ENCODE data around the gene CHD2.

DNA sequence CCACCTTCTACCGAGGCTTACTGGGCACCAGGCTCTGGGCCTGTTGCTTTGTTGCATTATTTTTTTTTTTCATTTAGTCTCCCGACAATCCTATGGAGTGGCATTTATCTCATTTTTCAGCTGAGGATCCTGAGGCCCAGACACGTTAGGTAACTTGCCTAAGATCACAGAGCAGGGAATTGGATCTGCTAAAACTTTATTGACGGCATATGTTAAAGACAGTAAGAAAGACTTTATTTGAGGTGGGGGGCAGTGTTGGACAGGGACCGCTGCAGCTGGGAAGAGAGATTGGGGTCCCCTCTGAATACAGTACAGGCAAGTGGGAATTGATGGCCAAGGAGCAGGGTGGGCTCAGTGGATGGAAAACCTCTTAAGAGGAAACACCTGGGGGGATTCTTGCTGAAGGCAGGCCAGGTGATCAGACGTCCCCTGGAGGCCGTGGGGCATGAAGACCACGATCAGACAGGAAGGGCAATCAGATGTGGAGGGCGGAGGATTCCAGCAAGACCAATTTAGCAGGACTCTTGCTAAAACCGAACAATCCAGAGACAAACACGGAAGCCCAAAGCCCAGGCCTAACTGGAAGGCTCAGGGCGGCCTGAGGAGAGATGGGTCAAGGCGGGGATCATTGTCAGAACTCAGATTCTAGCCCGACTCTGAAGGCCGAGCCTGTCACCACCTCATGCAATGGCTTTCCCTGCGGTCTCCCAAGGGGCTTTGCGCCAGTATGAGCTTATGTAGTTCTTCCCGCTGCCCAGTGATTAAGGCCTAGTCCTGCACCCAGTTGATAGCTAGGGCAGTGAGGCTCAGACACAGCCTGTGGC, 135.2 kb downstream of the CHD2 start:
- TF ChIP-seq EZH2 (IDR thresholded peaks at IDR 0.05; ENCODE audit: insufficient read depth, poor library complexity, severe bottlenecking) (no peak), EZH2phosphoT487 (IDR thresholded peaks at IDR 0.05; ENCODE audit: insufficient read depth, low read depth) (no peak)

Data from GM23248 (cell line).